ENCODE measurements around the gene NTMT1.

NTMT1 gene

GRCh38 chr9:129637673-129638439 is 11.9 kb downstream of the NTMT1 start:
- DNase-seq = no peak

- no peak for DNase-seq
These were observed 13.2 kb downstream of the NTMT1 start for GRCh38 chr9:129639034-129639630.

GRCh38 chr9:129639756-129640085 is 13.8 kb downstream of the NTMT1 start:
- DNase-seq = no peak

GRCh38 chr9:129640086-129640870 is 14.3 kb downstream of the NTMT1 start:
- no peak for DNase-seq

- no peak for DNase-seq
These were observed 15.1 kb downstream of the NTMT1 start for GRCh38 chr9:129640871-129641749.

- DNase-seq = peak; percentile 91
These were observed 16.0 kb downstream of the NTMT1 start, which contains the start of gene ASB6 for GRCh38 chr9:129641750-129642585. TSS of gene ASB6 (minus strand) at chr9:129642151. CDS start at chr9:129641999, 152 bp downstream.

GRCh38 chr9:129643706-129644105 is 17.7 kb downstream of the NTMT1 start:
- DNase-seq = no peak

- no peak for DNase-seq
These were observed 18.4 kb downstream of the NTMT1 start for GRCh38 chr9:129644365-129644764.

GRCh38 chr9:129644902-129645301 is 18.9 kb downstream of the NTMT1 start:
- DNase-seq = no peak

GRCh38 chr9:129646252-129646651 is 20.3 kb downstream of the NTMT1 start:
- no peak for DNase-seq

- no peak for DNase-seq
These were observed 20.7 kb downstream of the NTMT1 start for GRCh38 chr9:129646654-129647053.

GRCh38 chr9:129647635-129648034 is 21.7 kb downstream of the NTMT1 start:
- no peak for DNase-seq

GRCh38 chr9:129648092-129648763 is 22.3 kb downstream of the NTMT1 start:
- no peak for DNase-seq

- DNase-seq = no peak
These were observed 22.8 kb downstream of the NTMT1 start for GRCh38 chr9:129648764-129649115.

- no peak for DNase-seq
These were observed 24.0 kb downstream of the NTMT1 start for GRCh38 chr9:129649726-129650679.

GRCh38 chr9:129650680-129651235 is 24.8 kb downstream of the NTMT1 start:
- no peak for DNase-seq

GRCh38 chr9:129653823-129654553 is 28.0 kb downstream of the NTMT1 start:
- no peak for DNase-seq

- DNase-seq = no peak
These were observed 28.6 kb downstream of the NTMT1 start for GRCh38 chr9:129654554-129655040.

- no peak for DNase-seq
These were observed 29.2 kb downstream of the NTMT1 start for GRCh38 chr9:129655154-129655553.
